ENCODE data around the gene PARVA.

PARVA gene

GRCh38 chr11:12440565-12440964 is 63.2 kb downstream of the PARVA start:
- Histone ChIP-seq H3K4ac (ENCODE audit: low read depth in 1 of 2, low read length in 2 of 2) (no peak overlapping the region), H3K79me1 (replicated peaks; ENCODE audit: low read length, poor library complexity, severe bottlenecking) (peaks cover 47% of the 10 kb centered on the region), H3K18ac (ENCODE audit: low read depth in 1 of 2, low read length in 2 of 2) (no peak overlapping the region), H2BK15ac (ENCODE audit: low read depth, poor library complexity, severe bottlenecking) (no peak overlapping the region), H3K4me3 (ENCODE audit: insufficient read depth in 1 of 2, low read depth in 1 of 2, low read length in 2 of 2) (no peak overlapping the region), H3K23ac (ENCODE audit: low read length in 2 of 2) (no peak overlapping the region), H3K4me1 (ENCODE audit: control insufficient read depth, insufficient read depth, low read depth, low read length) (peaks cover 3% of the 10 kb centered on the region), H2AFZ (ENCODE audit: low read depth, low read length) (no peak overlapping the region), H4K91ac (ENCODE audit: low read length) (no peak overlapping the region), H3K27me3 (ENCODE audit: control insufficient read depth in 1 of 2, insufficient read depth in 1 of 2, low read length in 2 of 2) (no peaks in the 10 kb centered on the region), H3K4me2 (ENCODE audit: low read length, poor library complexity, severe bottlenecking) (no peak overlapping the region), H2AK5ac (ENCODE audit: low read length, severe bottlenecking) (no peak overlapping the region), H2BK5ac (ENCODE audit: low read depth, low read length, poor library complexity, severe bottlenecking) (no peak overlapping the region), H3K27ac (ENCODE audit: low read length, poor library complexity, severe bottlenecking) (no peak overlapping the region), H3K14ac (ENCODE audit: low read length in 2 of 2) (no peak overlapping the region), H2BK120ac (ENCODE audit: low read depth, low read length) (no peak overlapping the region), H3K9me3 (ENCODE audit: control insufficient read depth, low read length) (no peaks in the 10 kb centered on the region), H3K36me3 (ENCODE audit: control insufficient read depth in 1 of 2, insufficient read depth in 2 of 2, low read depth in 1 of 2, low read length in 2 of 2) (peaks cover 9 to 34% of the 10 kb centered on the region in 2 experiments), H2BK12ac (ENCODE audit: low read length in 2 of 2) (no peak overlapping the region), H3K9ac (ENCODE audit: low read length) (no peak overlapping the region), H4K8ac (ENCODE audit: low read length) (no peak overlapping the region)
- WGBS, result 100% methylated on average over 4 of the region's 4 CpGs
- DNase-seq, result no peak

- Histone ChIP-seq H2AFZ (ENCODE audit: low read depth, low read length) (no peak overlapping the region), H3K9ac (ENCODE audit: low read length) (peak overlapping the region; percentile 51), H3K4me1 (ENCODE audit: control insufficient read depth, insufficient read depth, low read depth, low read length) (peaks cover 3% of the 10 kb centered on the region), H4K91ac (ENCODE audit: low read length) (no peak overlapping the region), H2AK5ac (ENCODE audit: low read length, severe bottlenecking) (no peak overlapping the region), H3K4me3 (ENCODE audit: insufficient read depth in 1 of 2, low read depth in 1 of 2, low read length in 2 of 2) (no peak overlapping the region), H3K4ac (ENCODE audit: low read depth in 1 of 2, low read length in 2 of 2) (no peak overlapping the region), H3K9me3 (ENCODE audit: control insufficient read depth, low read length) (no peaks in the 10 kb centered on the region), H2BK12ac (ENCODE audit: low read length in 2 of 2) (no peak overlapping the region), H3K36me3 (ENCODE audit: control insufficient read depth in 1 of 2, insufficient read depth in 2 of 2, low read depth in 1 of 2, low read length in 2 of 2) (peaks cover 9 to 31% of the 10 kb centered on the region in 2 experiments), H3K27ac (ENCODE audit: low read length, poor library complexity, severe bottlenecking) (no peak overlapping the region), H2BK15ac (ENCODE audit: low read depth, poor library complexity, severe bottlenecking) (no peak overlapping the region), H3K18ac (ENCODE audit: low read depth in 1 of 2, low read length in 2 of 2) (no peak overlapping the region), H2BK120ac (ENCODE audit: low read depth, low read length) (no peak overlapping the region), H4K8ac (ENCODE audit: low read length) (no peak overlapping the region), H3K14ac (ENCODE audit: low read length in 2 of 2) (no peak overlapping the region), H3K23ac (ENCODE audit: low read length in 2 of 2) (no peak overlapping the region), H3K4me2 (ENCODE audit: low read length, poor library complexity, severe bottlenecking) (no peak overlapping the region), H3K27me3 (ENCODE audit: control insufficient read depth in 1 of 2, insufficient read depth in 1 of 2, low read length in 2 of 2) (no peaks in the 10 kb centered on the region), H2BK5ac (ENCODE audit: low read depth, low read length, poor library complexity, severe bottlenecking) (no peak overlapping the region), H3K79me1 (replicated peaks; ENCODE audit: low read length, poor library complexity, severe bottlenecking) (peaks cover 46% of the 10 kb centered on the region)
- 38% methylated on average over 2 of the region's 7 CpGs for WGBS
- peak; percentile 62 for DNase-seq
These were observed 64.0 kb downstream of the PARVA start for GRCh38 chr11:12441231-12441861.

GRCh38 chr11:12444601-12445000 is 67.2 kb downstream of the PARVA start:
- Histone ChIP-seq H3K79me1 (replicated peaks; ENCODE audit: low read length, poor library complexity, severe bottlenecking) (peaks cover 45% of the 10 kb centered on the region), H2BK5ac (ENCODE audit: low read depth, low read length, poor library complexity, severe bottlenecking) (no peak overlapping the region), H2AK5ac (ENCODE audit: low read length, severe bottlenecking) (no peak overlapping the region), H4K91ac (ENCODE audit: low read length) (no peak overlapping the region), H3K4me1 (ENCODE audit: control insufficient read depth, insufficient read depth, low read depth, low read length) (peaks cover 3% of the 10 kb centered on the region), H4K8ac (ENCODE audit: low read length) (no peak overlapping the region), H3K14ac (ENCODE audit: low read length in 2 of 2) (no peak overlapping the region), H3K23ac (ENCODE audit: low read length in 2 of 2) (no peak overlapping the region), H3K36me3 (ENCODE audit: control insufficient read depth in 1 of 2, insufficient read depth in 2 of 2, low read depth in 1 of 2, low read length in 2 of 2) (peaks cover 13 to 25% of the 10 kb centered on the region in 2 experiments), H3K4me3 (ENCODE audit: insufficient read depth in 1 of 2, low read depth in 1 of 2, low read length in 2 of 2) (no peak overlapping the region), H3K27ac (ENCODE audit: low read length, poor library complexity, severe bottlenecking) (no peak overlapping the region), H3K27me3 (ENCODE audit: control insufficient read depth in 1 of 2, insufficient read depth in 1 of 2, low read length in 2 of 2) (no peaks in the 10 kb centered on the region), H2AFZ (ENCODE audit: low read depth, low read length) (no peak overlapping the region), H2BK12ac (ENCODE audit: low read length in 2 of 2) (no peak overlapping the region), H2BK120ac (ENCODE audit: low read depth, low read length) (no peak overlapping the region), H3K18ac (ENCODE audit: low read depth in 1 of 2, low read length in 2 of 2) (no peak overlapping the region), H3K9me3 (ENCODE audit: control insufficient read depth, low read length) (no peaks in the 10 kb centered on the region), H3K4ac (ENCODE audit: low read depth in 1 of 2, low read length in 2 of 2) (no peak overlapping the region), H3K9ac (ENCODE audit: low read length) (no peak overlapping the region), H2BK15ac (ENCODE audit: low read depth, poor library complexity, severe bottlenecking) (no peak overlapping the region), H3K4me2 (ENCODE audit: low read length, poor library complexity, severe bottlenecking) (no peak overlapping the region)
- 80% methylated on average over 2 of the region's 2 CpGs for WGBS
- no peak for DNase-seq

GRCh38 chr11:12445001-12445400 is 67.6 kb downstream of the PARVA start:
- Histone ChIP-seq H3K27ac (ENCODE audit: low read length, poor library complexity, severe bottlenecking) (no peak overlapping the region), H4K91ac (ENCODE audit: low read length) (no peak overlapping the region), H3K79me1 (replicated peaks; ENCODE audit: low read length, poor library complexity, severe bottlenecking) (peaks cover 45% of the 10 kb centered on the region), H3K4me3 (ENCODE audit: insufficient read depth in 1 of 2, low read depth in 1 of 2, low read length in 2 of 2) (no peak overlapping the region), H2AFZ (ENCODE audit: low read depth, low read length) (no peak overlapping the region), H3K4me2 (ENCODE audit: low read length, poor library complexity, severe bottlenecking) (no peak overlapping the region), H3K23ac (ENCODE audit: low read length in 2 of 2) (no peak overlapping the region), H3K36me3 (ENCODE audit: control insufficient read depth in 1 of 2, insufficient read depth in 2 of 2, low read depth in 1 of 2, low read length in 2 of 2) (peaks cover 13 to 25% of the 10 kb centered on the region in 2 experiments), H3K4ac (ENCODE audit: low read depth in 1 of 2, low read length in 2 of 2) (no peak overlapping the region), H3K9ac (ENCODE audit: low read length) (no peak overlapping the region), H3K9me3 (ENCODE audit: control insufficient read depth, low read length) (no peaks in the 10 kb centered on the region), H3K14ac (ENCODE audit: low read length in 2 of 2) (no peak overlapping the region), H3K18ac (ENCODE audit: low read depth in 1 of 2, low read length in 2 of 2) (no peak overlapping the region), H2BK12ac (ENCODE audit: low read length in 2 of 2) (no peak overlapping the region), H3K4me1 (ENCODE audit: control insufficient read depth, insufficient read depth, low read depth, low read length) (peaks cover 3% of the 10 kb centered on the region), H2BK120ac (ENCODE audit: low read depth, low read length) (no peak overlapping the region), H3K27me3 (ENCODE audit: control insufficient read depth in 1 of 2, insufficient read depth in 1 of 2, low read length in 2 of 2) (no peaks in the 10 kb centered on the region), H2AK5ac (ENCODE audit: low read length, severe bottlenecking) (no peak overlapping the region), H4K8ac (ENCODE audit: low read length) (no peak overlapping the region), H2BK5ac (ENCODE audit: low read depth, low read length, poor library complexity, severe bottlenecking) (no peak overlapping the region), H2BK15ac (ENCODE audit: low read depth, poor library complexity, severe bottlenecking) (no peak overlapping the region)
- DNase-seq, result no peak
- WGBS, result 91% methylated on average over 1 of the region's 2 CpGs
